Small intestine (tissue), 4 donors: ENCODE data around the gene FAM107B. TPM values are rescaled to one million over a fixed set of nuclear protein-coding genes. Genes with fewer than 3 reads are reported as not detected.

ENCODE experiments used
- polyA plus RNA-seq, 4 donors: library from polyadenylated mRNA; stranded (reverse) in 3 of 4; unstranded in 1 of 4; fragments of 200-250 nt in 3 of 4; fragments of 120-200 nt in 1 of 4; gene quantifications; one replicate each; pipeline versions ENCODE4 v1.2.1 to v1.2.3, GENCODE V29; 2013
- donor health status: healthy with polysubstance abuse.
- donor health status: Bipolar disorder and iron deficiency.
- donor health status: healthy.

Gene FAM107B
- polyA plus RNA-seq, 4 donors: 33.3 to 50.5 (median 38.7) TPM

Other genes starting within 250 kb of the FAM107B start
- 1 to 10 TPM in 2 of 4 donors, under 1 TPM in 1, not detected in 1; 0.75 to 3.9 (median 1.8) TPM for gene CDNF, start 63.1 kb upstream of the FAM107B start, polyA plus RNA-seq
- gene HSPA14, start 63.4 kb upstream of the FAM107B start, polyA plus RNA-seq: 10 to 100 TPM; 15.9 to 19.9 (median 17.7) TPM
- 10 to 100 TPM in 1 of 4 donors, 1 to 10 TPM in 3; 3.0 to 14.0 (median 4.8) TPM for gene MSANTD7, start 63.4 kb upstream of the FAM107B start, polyA plus RNA-seq
- 10 to 100 TPM in 1 of 4 donors, 1 to 10 TPM in 3; 2.7 to 10.8 (median 5.1) TPM for gene SUV39H2, start 104.0 kb upstream of the FAM107B start, polyA plus RNA-seq
- 10 to 100 TPM in 1 of 4 donors, 1 to 10 TPM in 3; 3.8 to 11.2 (median 5.5) TPM for gene DCLRE1C, start 179.2 kb upstream of the FAM107B start, polyA plus RNA-seq
- gene MEIG1, start 184.5 kb upstream of the FAM107B start, polyA plus RNA-seq: under 1 TPM in 2 of 4 donors, not detected in 2; 0.15 to 0.18 TPM